HL-60 (cell line): Measurements from ENCODE around the gene ZC3H10.

ENCODE experiments used
- GABPA ChIP-seq: IDR thresholded peaks from 2 replicates; pipeline ENCODE4 v1.6.1; 2012; ENCODE audit warnings: low read depth
- POLR2AphosphoS5 ChIP-seq: IDR thresholded peaks from 2 replicates; pipeline ENCODE4 v1.6.1; 2012; ENCODE audit warnings: low read depth
- TF ChIP-seq, protein P1 (sequence below): IDR thresholded peaks from one replicate; pipeline ENCODE4 v1.5.1; 2011; ENCODE audit warnings: low read length, control low read depth, inconsistent platforms; ENCODE audit not compliant: insufficient read depth

DNA sequence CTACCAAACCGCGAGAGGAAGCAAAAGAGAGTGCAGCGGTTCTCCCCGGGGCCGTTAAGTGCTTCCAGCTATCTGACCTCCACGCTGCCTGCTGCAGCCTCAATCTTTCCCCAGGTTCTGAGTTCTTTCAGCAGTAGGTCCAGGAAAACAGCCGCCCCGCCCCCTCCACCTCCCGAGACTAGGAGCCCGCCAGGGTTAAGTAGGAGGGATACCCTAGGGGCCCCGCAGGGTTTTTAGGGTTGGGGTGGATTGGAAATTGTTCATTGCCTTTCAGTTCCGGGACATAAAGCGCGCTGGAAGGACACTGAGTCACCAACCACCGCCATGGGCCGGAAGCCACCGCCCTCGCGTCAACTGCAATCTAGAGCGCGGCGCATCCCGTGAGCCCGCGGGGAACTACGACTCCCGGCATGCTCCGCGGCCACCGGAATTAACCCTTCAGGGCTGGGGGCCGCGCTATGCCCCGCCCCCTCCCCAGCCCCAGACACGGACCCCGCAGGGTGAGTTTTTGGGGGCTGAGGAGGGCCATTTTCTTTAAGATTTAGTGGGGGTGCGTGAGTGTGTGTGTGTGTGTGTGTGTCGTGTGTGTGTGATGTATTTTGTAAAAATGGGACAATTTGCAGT, 34.2 kb downstream of the ZC3H10 start, which contains the start of gene MYL6B:
- TF ChIP-seq, protein P1, sequence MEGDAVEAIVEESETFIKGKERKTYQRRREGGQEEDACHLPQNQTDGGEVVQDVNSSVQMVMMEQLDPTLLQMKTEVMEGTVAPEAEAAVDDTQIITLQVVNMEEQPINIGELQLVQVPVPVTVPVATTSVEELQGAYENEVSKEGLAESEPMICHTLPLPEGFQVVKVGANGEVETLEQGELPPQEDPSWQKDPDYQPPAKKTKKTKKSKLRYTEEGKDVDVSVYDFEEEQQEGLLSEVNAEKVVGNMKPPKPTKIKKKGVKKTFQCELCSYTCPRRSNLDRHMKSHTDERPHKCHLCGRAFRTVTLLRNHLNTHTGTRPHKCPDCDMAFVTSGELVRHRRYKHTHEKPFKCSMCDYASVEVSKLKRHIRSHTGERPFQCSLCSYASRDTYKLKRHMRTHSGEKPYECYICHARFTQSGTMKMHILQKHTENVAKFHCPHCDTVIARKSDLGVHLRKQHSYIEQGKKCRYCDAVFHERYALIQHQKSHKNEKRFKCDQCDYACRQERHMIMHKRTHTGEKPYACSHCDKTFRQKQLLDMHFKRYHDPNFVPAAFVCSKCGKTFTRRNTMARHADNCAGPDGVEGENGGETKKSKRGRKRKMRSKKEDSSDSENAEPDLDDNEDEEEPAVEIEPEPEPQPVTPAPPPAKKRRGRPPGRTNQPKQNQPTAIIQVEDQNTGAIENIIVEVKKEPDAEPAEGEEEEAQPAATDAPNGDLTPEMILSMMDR, result no peak
- peak; percentile 76 for TF ChIP-seq GABPA
- peak; percentile 88 for TF ChIP-seq POLR2AphosphoS5
